OCI-LY1 (cell line): Measurements from ENCODE around the gene KLF18.

Experiments used
- CTCF ChIP-seq: fragments of 200-600 bp; sonication (generic), shearing (Covaris generic); IDR thresholded peaks from 2 replicates; pipeline ENCODE4 v1.5.1; 2017; ENCODE audit warnings: mild to moderate bottlenecking, antibody characterized with exemption, low read length, moderate library complexity, mixed read lengths
- EZH2 ChIP-seq: fragments of 200-600 bp; sonication (generic), shearing (Covaris generic); IDR thresholded peaks from 2 replicates; pipeline ENCODE4 v1.8.0; 2017; ENCODE audit warnings: borderline replicate concordance, mixed run types, mild to moderate bottlenecking, antibody characterized with exemption, low read length, moderate library complexity, mixed read lengths

- TF ChIP-seq CTCF (no peak), EZH2 (no peak)
These were observed 22.7 kb downstream of the KLF18 start, which contains the start of gene KLF17 for GRCh38 chr1:44118682-44119081.
